ENCODE results near the gene CKLF. TPM values are rescaled to one million over a fixed set of nuclear protein-coding genes. Genes with fewer than 3 reads are reported as not detected.
"Not testable (repeated sequence)": the region's sequence is repeated elsewhere in the genome, so short reads cannot be mapped to it uniquely, and the experiment has no call there.

CKLF gene
- total RNA-seq, 1 experiment from 2014 or later: 77.1 TPM

DNA sequence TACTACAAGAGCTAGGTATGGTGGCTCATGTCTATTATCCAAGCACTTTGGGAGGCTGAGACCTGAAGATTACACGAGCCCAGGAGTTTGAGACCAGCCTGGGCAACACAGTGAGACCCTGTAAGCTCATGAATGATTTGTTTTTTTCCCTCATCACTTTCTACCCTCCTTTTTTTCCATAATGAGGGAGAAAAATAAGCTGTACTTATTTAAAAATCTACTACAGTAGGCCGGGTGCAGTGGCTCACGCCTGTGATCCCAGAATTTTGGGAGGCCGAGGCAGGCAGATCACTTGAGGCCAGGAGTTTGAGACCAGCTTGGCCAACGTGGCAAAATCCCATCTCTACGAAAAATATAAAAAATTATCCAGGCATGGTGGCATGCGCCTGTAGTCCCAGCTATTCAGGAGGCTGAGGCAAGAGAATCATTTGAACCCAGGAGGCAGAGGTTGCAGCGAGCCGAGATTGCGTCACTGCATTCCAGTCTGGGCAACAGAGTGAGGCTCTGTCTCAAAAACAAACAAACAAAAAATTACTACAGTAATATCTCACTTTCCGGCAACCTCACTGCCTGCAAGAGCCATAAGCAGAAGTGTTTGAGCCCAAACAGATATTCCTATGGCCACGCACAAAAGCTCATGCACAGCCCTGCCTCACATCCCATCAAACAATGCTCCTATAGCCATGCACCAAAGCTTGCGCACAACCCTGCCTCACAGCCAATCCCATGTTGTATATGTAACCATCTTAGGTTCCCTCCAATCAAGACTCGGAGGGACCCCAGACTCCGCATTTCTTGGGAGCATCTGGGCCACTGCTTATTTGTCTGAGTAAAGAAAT, 39.9 kb upstream of the CKLF start:
- Histone ChIP-seq H3K4me1 (replicated peaks; ENCODE audit: insufficient read depth) (peaks cover 87% of the 10 kb centered on the region), H4K20me1 (ENCODE audit: insufficient read depth) (no peaks in the 10 kb centered on the region), H3K4me2 (peak overlapping the region; percentile 86), H3K9me3 (ENCODE audit: insufficient read depth, low read depth) (no peaks in the 10 kb centered on the region), H3K9me2 (ENCODE audit: insufficient read depth) (no peaks in the 10 kb centered on the region), H3K27me3 (ENCODE audit: insufficient read depth, low read depth) (no peaks in the 10 kb centered on the region), H3F3A (ENCODE audit: insufficient read depth, low read depth) (peaks cover 61% of the 10 kb centered on the region), H3K4me3 (peak overlapping the region; percentile 37; the same call in 1 of the 2 replicates), H2AFZ (no peak overlapping the region), H3K79me2 (ENCODE audit: low read depth) (no peaks in the 10 kb centered on the region), H3K27ac (peak overlapping the region; percentile 97), H3K36me3 (ENCODE audit: low read depth) (no peaks in the 10 kb centered on the region)
- TF ChIP-seq, protein P1, sequence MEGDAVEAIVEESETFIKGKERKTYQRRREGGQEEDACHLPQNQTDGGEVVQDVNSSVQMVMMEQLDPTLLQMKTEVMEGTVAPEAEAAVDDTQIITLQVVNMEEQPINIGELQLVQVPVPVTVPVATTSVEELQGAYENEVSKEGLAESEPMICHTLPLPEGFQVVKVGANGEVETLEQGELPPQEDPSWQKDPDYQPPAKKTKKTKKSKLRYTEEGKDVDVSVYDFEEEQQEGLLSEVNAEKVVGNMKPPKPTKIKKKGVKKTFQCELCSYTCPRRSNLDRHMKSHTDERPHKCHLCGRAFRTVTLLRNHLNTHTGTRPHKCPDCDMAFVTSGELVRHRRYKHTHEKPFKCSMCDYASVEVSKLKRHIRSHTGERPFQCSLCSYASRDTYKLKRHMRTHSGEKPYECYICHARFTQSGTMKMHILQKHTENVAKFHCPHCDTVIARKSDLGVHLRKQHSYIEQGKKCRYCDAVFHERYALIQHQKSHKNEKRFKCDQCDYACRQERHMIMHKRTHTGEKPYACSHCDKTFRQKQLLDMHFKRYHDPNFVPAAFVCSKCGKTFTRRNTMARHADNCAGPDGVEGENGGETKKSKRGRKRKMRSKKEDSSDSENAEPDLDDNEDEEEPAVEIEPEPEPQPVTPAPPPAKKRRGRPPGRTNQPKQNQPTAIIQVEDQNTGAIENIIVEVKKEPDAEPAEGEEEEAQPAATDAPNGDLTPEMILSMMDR (conservative IDR thresholded peaks at IDR 0.05): no peak
- no peak for TF ChIP-seq EZH2 (IDR thresholded peaks at IDR 0.05; ENCODE audit: low read depth)
- intact Hi-C loops (cut with micrococcal nuclease; ENCODE audit: unreplicated experiment): loop anchor here (1.0 to 10.0 kb wide), 3 partner anchors 26 to 422 kb away; partner anchors contain the start of genes CES2 and CIAO2B
- TSS peak; percentile 14 for BruUV-seq (replicated peaks)
- CTCF ChIA-PET: interaction anchor here (1.1 kb wide), 2 partner anchors 26 to 29 kb away, joined by 3 to 6 read pairs; no protein-coding TSS in a partner anchor
- DNase-seq: peak; percentile 36 to 79
- POLR2A ChIA-PET (ENCODE audit: unreplicated experiment): interaction anchor here (0.6 to 0.7 kb wide), 4 partner anchors 13 to 418 kb away, joined by 3 to 5 read pairs (median 4); no protein-coding TSS in a partner anchor

- Histone ChIP-seq H3K9me2 (ENCODE audit: insufficient read depth) (no peaks in the 10 kb centered on the region), H3K4me2 (peak overlapping the region; percentile 86), H4K20me1 (ENCODE audit: insufficient read depth) (no peaks in the 10 kb centered on the region), H3F3A (ENCODE audit: insufficient read depth, low read depth) (peaks cover 58% of the 10 kb centered on the region), H3K27ac (peak overlapping the region; percentile 97), H3K36me3 (ENCODE audit: low read depth) (no peaks in the 10 kb centered on the region), H3K9me3 (ENCODE audit: insufficient read depth, low read depth) (no peaks in the 10 kb centered on the region), H3K4me1 (replicated peaks; ENCODE audit: insufficient read depth) (peaks cover 88% of the 10 kb centered on the region), H3K4me3 (no peak overlapping the region), H3K79me2 (ENCODE audit: low read depth) (no peaks in the 10 kb centered on the region), H3K27me3 (ENCODE audit: insufficient read depth, low read depth) (no peaks in the 10 kb centered on the region), H2AFZ (no peak overlapping the region)
- ChIA-PET POLR2A (ENCODE audit: unreplicated experiment) (no interaction called here), CTCF (no interaction called here)
- no peak for TF ChIP-seq EZH2 (IDR thresholded peaks at IDR 0.05; ENCODE audit: low read depth)
- TF ChIP-seq, protein P1 (conservative IDR thresholded peaks at IDR 0.05): no peak
- intact Hi-C loops (cut with micrococcal nuclease; ENCODE audit: unreplicated experiment): loop anchor here (1.0 to 10.0 kb wide), 3 partner anchors 27 to 422 kb away; partner anchors contain the start of genes CES2 and CIAO2B
- BruUV-seq (replicated peaks): no TSS peak
- peak; percentile 47 to 87 for DNase-seq
These were observed 39.2 kb upstream of the CKLF start for GRCh38 chr16:66513111-66513723.

- H3K79me2 ChIP-seq (ENCODE audit: low read depth); BruUV-seq (replicated peaks); H3K27me3 ChIP-seq (ENCODE audit: insufficient read depth, low read depth); H3K9me3 ChIP-seq (ENCODE audit: insufficient read depth, low read depth); POLR2A ChIA-PET (ENCODE audit: unreplicated experiment); H3K4me2 ChIP-seq; H4K20me1 ChIP-seq (ENCODE audit: insufficient read depth); H3K36me3 ChIP-seq (ENCODE audit: low read depth); CTCF ChIA-PET; DNase-seq; H2AFZ ChIP-seq; H3K9me2 ChIP-seq (ENCODE audit: insufficient read depth); H3K4me3 ChIP-seq; H3K27ac ChIP-seq: not testable (repeated sequence)
- intact Hi-C loops (cut with micrococcal nuclease; ENCODE audit: unreplicated experiment): loop anchor here (10.0 kb wide), 2 partner anchors 240 to 420 kb away; partner anchors contain the start of genes CES2 and CIAO2B
- Histone ChIP-seq H3F3A (ENCODE audit: insufficient read depth, low read depth) (peaks cover 51% of the 10 kb centered on the region), H3K4me1 (replicated peaks; ENCODE audit: insufficient read depth) (peaks cover 82% of the 10 kb centered on the region)
These were observed 38.0 kb upstream of the CKLF start for GRCh38 chr16:66514391-66514790.

DNA sequence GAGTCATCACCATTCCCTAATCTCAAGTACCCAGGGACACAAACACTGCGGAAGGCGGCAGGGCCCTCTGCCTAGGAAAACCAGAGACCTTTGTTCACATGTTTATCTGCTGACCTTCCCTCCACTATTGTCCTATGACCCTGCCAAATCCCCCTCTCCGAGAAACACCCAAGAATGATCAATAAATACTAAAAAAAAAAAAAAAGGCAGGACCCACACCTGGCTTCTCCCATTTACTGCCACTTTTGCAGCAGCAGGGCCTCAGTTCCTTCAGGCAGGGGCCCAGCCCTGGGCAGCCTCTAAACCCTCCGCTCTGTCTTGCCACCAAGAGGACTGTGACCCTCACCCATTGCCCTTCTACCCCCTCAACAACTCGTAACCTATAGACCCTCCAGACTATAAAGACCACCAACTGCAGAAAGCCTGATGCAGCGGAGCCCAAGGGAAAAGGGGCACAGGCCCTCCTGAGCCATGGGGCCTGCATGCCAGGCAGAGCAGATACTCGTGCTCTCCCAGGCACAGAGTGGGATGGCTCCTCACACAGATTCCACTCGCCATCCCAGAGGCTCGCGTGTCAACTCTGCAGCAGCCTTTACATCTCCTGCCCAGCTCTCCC, 37.3 kb upstream of the CKLF start:
- BruUV-seq (replicated peaks); H3K9me2 ChIP-seq (ENCODE audit: insufficient read depth); H3K4me2 ChIP-seq; H3K9me3 ChIP-seq (ENCODE audit: insufficient read depth, low read depth); DNase-seq; H3K27ac ChIP-seq; H3K36me3 ChIP-seq (ENCODE audit: low read depth); H4K20me1 ChIP-seq (ENCODE audit: insufficient read depth); POLR2A ChIA-PET (ENCODE audit: unreplicated experiment); CTCF ChIA-PET; H3K79me2 ChIP-seq (ENCODE audit: low read depth); H3K4me3 ChIP-seq; H2AFZ ChIP-seq; H3K27me3 ChIP-seq (ENCODE audit: insufficient read depth, low read depth): not testable (repeated sequence)
- peaks cover 46% of the 10 kb centered on the region for H3F3A ChIP-seq (ENCODE audit: insufficient read depth, low read depth)
- intact Hi-C loops (cut with micrococcal nuclease; ENCODE audit: unreplicated experiment): loop anchor here (10.0 kb wide), 2 partner anchors 240 to 420 kb away; partner anchors contain the start of genes CES2 and CIAO2B
- peaks cover 78% of the 10 kb centered on the region for H3K4me1 ChIP-seq (replicated peaks; ENCODE audit: insufficient read depth)

Data from PC-9 (cell line).